H9 (cell line): Measurements from ENCODE around the gene MOV10L1. TPM values are rescaled to one million over a fixed set of nuclear protein-coding genes. Genes with fewer than 3 reads are reported as not detected.

ENCODE experiments used
- DNase-seq: peaks from one replicate; pipeline ENCODE4 v3.0.0-alpha.2; 2017
- H2AFZ ChIP-seq: one replicate; pipeline ENCODE4 v1.6.1; 2013; ENCODE audit warnings: mild to moderate bottlenecking, low read length, control low read depth, moderate library complexity
- H2AK5ac ChIP-seq: 2 replicates; pipeline ENCODE4 v1.6.1; 2013; ENCODE audit warnings: low read length, control low read depth, mixed read lengths; ENCODE audit not compliant: insufficient read length
- H2BK120ac ChIP-seq: one replicate; pipeline ENCODE4 v1.6.1; 2013; ENCODE audit warnings: low read depth, mild to moderate bottlenecking, low read length, control low read depth, inconsistent platforms; ENCODE audit not compliant: poor library complexity, severe bottlenecking
- H2BK12ac ChIP-seq: 2 replicates; pipeline ENCODE4 v1.6.1; 2013; ENCODE audit warnings: low read length, control low read depth, mixed read lengths, low read depth; ENCODE audit not compliant: insufficient read length
- H2BK15ac ChIP-seq: 2 replicates; pipeline ENCODE4 v1.6.1; 2013; ENCODE audit warnings: low read depth, low read length, control low read depth
- H2BK20ac ChIP-seq: one replicate; pipeline ENCODE4 v1.6.1; 2013; ENCODE audit warnings: low read depth, mild to moderate bottlenecking, low read length, control low read depth, inconsistent platforms; ENCODE audit not compliant: poor library complexity, severe bottlenecking
- H2BK5ac ChIP-seq: 2 replicates; pipeline ENCODE4 v1.6.1; 2013; ENCODE audit warnings: low read length, control low read depth, mixed read lengths; ENCODE audit not compliant: insufficient read length
- H3K14ac ChIP-seq: 2 replicates; pipeline ENCODE4 v1.6.1; 2013; ENCODE audit warnings: low read length, control low read depth; ENCODE audit not compliant: insufficient read depth
- H3K18ac ChIP-seq: 2 replicates; pipeline ENCODE4 v1.6.1; 2013; ENCODE audit warnings: low read depth, mild to moderate bottlenecking, mixed read lengths, low read length, control low read depth; ENCODE audit not compliant: insufficient read length
- H3K23ac ChIP-seq: 2 replicates; pipeline ENCODE4 v1.6.1; 2013; ENCODE audit warnings: low read length, control low read depth, mixed read lengths, low read depth; ENCODE audit not compliant: insufficient read length
- H3K23me2 ChIP-seq: 2 replicates; pipeline ENCODE4 v1.6.1; 2013; ENCODE audit warnings: low read depth, mild to moderate bottlenecking, mixed read lengths, low read length, control low read depth; ENCODE audit not compliant: insufficient read length, poor library complexity, severe bottlenecking
- H3K27ac ChIP-seq: 2 replicates; pipeline ENCODE4 v1.5.1; 2013; ENCODE audit warnings: low read length, control low read depth, mixed read lengths, low read depth; ENCODE audit not compliant: insufficient read length
- H3K27me3 ChIP-seq: 2 replicates; pipeline ENCODE4 v1.6.1; 2013; ENCODE audit warnings: low read length, control low read depth, inconsistent platforms; ENCODE audit not compliant: insufficient read depth
- H3K4ac ChIP-seq: 2 replicates; pipeline ENCODE4 v1.6.1; 2013; ENCODE audit warnings: low read depth, mild to moderate bottlenecking, control low read depth, inconsistent platforms, low read length, moderate library complexity
- H3K4me1 ChIP-seq: 2 replicates; pipeline ENCODE4 v1.6.1; 2013; ENCODE audit warnings: low read length, control low read depth, inconsistent platforms; ENCODE audit not compliant: insufficient read depth
- H3K4me2 ChIP-seq: 2 replicates; pipeline ENCODE4 v1.6.1; 2013; ENCODE audit warnings: low read length, control low read depth, mixed read lengths; ENCODE audit not compliant: insufficient read length, insufficient read depth
- H3K56ac ChIP-seq: 2 replicates; pipeline ENCODE4 v1.6.1; 2013; ENCODE audit warnings: low read depth, mild to moderate bottlenecking, mixed read lengths, low read length, control low read depth; ENCODE audit not compliant: insufficient read length
- H3K79me1 ChIP-seq: 2 replicates; pipeline ENCODE4 v1.6.1; 2013; ENCODE audit warnings: low read depth, mild to moderate bottlenecking, moderate library complexity, low read length, control low read depth, inconsistent platforms; ENCODE audit not compliant: insufficient read depth, poor library complexity, severe bottlenecking
- H3K79me2 ChIP-seq: 2 replicates; pipeline ENCODE4 v1.6.1; 2013; ENCODE audit warnings: low read length, control low read depth, inconsistent platforms; ENCODE audit not compliant: insufficient read depth
- H3K9ac ChIP-seq: 2 replicates; pipeline ENCODE4 v1.6.1; 2013; ENCODE audit warnings: low read length, control low read depth, mixed read lengths; ENCODE audit not compliant: insufficient read length; ENCODE audit errors: extremely low read depth
- H3K9me3 ChIP-seq: one replicate; pipeline ENCODE4 v1.6.1; 2013; ENCODE audit warnings: low read depth, low read length, inconsistent platforms; ENCODE audit not compliant: control insufficient read depth
- H3T11ph ChIP-seq: one replicate; pipeline ENCODE4 v1.6.1; 2013; ENCODE audit warnings: mild to moderate bottlenecking, low read length, control low read depth, inconsistent platforms
- H4K20me1 ChIP-seq: one replicate; pipeline ENCODE4 v1.6.1; 2013; ENCODE audit not compliant: control insufficient read depth, insufficient read length, insufficient read depth
- H4K5ac ChIP-seq: 2 replicates; pipeline ENCODE4 v1.6.1; 2013; ENCODE audit warnings: low read depth, mild to moderate bottlenecking, mixed read lengths, low read length, control low read depth; ENCODE audit not compliant: insufficient read length
- H4K8ac ChIP-seq: replicated peaks from 2 replicates; pipeline ENCODE4 v1.6.1; 2013; ENCODE audit warnings: low read length, control low read depth, mixed read lengths, low read depth; ENCODE audit not compliant: insufficient read length
- H4K91ac ChIP-seq: 2 replicates; pipeline ENCODE4 v1.6.1; 2013; ENCODE audit warnings: low read depth, mild to moderate bottlenecking, moderate library complexity, mixed read lengths, low read length, control low read depth; ENCODE audit not compliant: insufficient read length
- H3K27ac Mint-ChIP-seq, 3 experiments: 2 replicates in 2 of 3; 3 replicates in 1 of 3; pipeline ENCODE4 v1.8.0; 2020 to 2021; ENCODE audit warnings: mixed read lengths in 3 of 3, mild to moderate bottlenecking in 1 of 3, moderate library complexity in 1 of 3
- H3K27me3 Mint-ChIP-seq: 2 replicates; pipeline ENCODE4 v1.8.0; 2021; ENCODE audit warnings: low read depth, mild to moderate bottlenecking, moderate library complexity, mixed read lengths
- H3K36me3 Mint-ChIP-seq, 3 experiments: 2 replicates in 2 of 3; 3 replicates in 1 of 3; pipeline ENCODE4 v1.8.0; 2020 to 2021; ENCODE audit warnings: low read depth in 3 of 3, mixed read lengths in 3 of 3; ENCODE audit not compliant: insufficient read depth in 1 of 3
- H3K4me1 Mint-ChIP-seq, 2 experiments: 2 replicates each; pipeline ENCODE4 v1.8.0; 2020; ENCODE audit warnings: mixed read lengths in 2 of 2
- H3K4me3 Mint-ChIP-seq, 2 experiments: 2 replicates in 1 of 2; 3 replicates in 1 of 2; pipeline ENCODE4 v1.8.0; 2020 to 2021; ENCODE audit warnings: mild to moderate bottlenecking in 2 of 2, mixed read lengths in 2 of 2, moderate library complexity in 1 of 2
- H3K9me3 Mint-ChIP-seq, 2 experiments: 2 replicates in 1 of 2; 3 replicates in 1 of 2; pipeline ENCODE4 v1.8.0; 2020; ENCODE audit warnings: mild to moderate bottlenecking in 2 of 2, mixed read lengths in 2 of 2, moderate library complexity in 1 of 2
- WGBS: extraction: QIAGEN DNeasy Blood & Tissue Kit; methylation state at CpG from one replicate; pipeline ENCODE4 v1.1.7; 2013; ENCODE audit warnings: missing lambda C conversion rate, low lambda C conversion rate, mixed read lengths; ENCODE audit not compliant: insufficient read length; ENCODE audit errors: extremely low coverage; 5-methylcytosine and 5-hydroxymethylcytosine counted together
- total RNA-seq: library from RNA; stranded (reverse); gene quantifications from 2 replicates; pipeline ENCODE4 v1.2.1, GENCODE V29; 2021
- TF ChIP-seq, protein P1 (sequence below): fragments of 200-600 bp; sonication (generic); conservative IDR thresholded peaks from 3 replicates; pipeline ENCODE4 v1.8.0; 2021; ENCODE audit warnings: antibody characterized with exemption, mild to moderate bottlenecking

Gene MOV10L1
- total RNA-seq, 1 experiment from 2014 or later = not detected

DNA sequence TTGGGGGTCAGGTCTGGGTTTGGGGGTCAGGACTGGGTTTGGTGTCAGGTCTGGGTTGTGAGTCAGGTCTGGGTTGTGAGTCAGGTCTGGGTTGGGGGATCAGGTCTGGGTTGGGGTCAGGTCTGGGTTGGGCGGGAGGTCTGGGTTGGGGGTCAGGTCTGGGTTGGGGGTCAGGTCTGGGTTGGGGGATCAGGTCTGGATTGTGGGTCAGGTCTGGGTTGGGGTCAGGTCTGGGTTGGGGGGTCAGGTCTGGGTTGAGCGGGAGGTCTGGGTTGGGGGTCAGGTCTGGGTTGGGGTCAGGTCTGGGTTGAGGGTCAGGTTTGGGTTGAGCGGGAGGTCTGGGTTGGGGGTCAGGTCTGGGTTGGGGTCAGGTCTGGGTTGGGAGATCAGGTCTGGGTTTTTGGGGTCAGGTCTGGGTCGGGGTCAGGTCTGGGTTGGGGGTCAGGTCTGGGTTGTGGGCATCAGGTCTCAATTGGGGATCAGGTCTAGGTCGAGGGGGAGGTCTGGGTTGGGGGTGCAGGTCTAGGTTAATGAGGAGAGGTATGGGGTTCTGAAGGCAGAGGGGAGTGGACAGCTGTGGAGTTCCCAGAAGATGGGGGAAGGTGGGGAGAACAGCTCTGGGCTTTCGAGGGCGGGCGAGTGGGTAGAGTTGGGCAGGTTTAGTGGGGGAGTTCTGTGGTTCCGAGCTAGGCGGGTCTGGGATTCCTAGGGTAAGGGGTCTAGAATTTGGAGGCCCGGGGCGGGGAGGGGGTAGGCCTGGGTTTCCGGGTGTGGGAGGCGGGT is 32.3 kb upstream of the MOV10L1 start:
- Histone ChIP-seq H3K9ac (no peak overlapping the region), H2AFZ (no peak overlapping the region), H3K23ac (no peak overlapping the region), H4K5ac (no peak overlapping the region), H3K4ac (no peak overlapping the region), H3K9me3 (no peaks in the 10 kb centered on the region), H3K4me1 (no peaks in the 10 kb centered on the region; the same call in 1 of the 2 replicates), H4K8ac (no peak overlapping the region), H3K23me2 (peaks cover 10% of the 10 kb centered on the region), H2BK12ac (no peak overlapping the region), H3K27ac (no peak overlapping the region), H4K20me1 (no peaks in the 10 kb centered on the region), H2AK5ac (no peak overlapping the region), H3K56ac (no peak overlapping the region), H3K79me1 (no peaks in the 10 kb centered on the region), H4K91ac (no peak overlapping the region), H3K18ac (no peak overlapping the region), H3K14ac (no peak overlapping the region), H3K4me2 (peak overlapping the region; percentile 83), H2BK120ac (no peak overlapping the region), H2BK20ac (no peak overlapping the region), H3K27me3 (no peaks in the 10 kb centered on the region; the same call in 1 of the 2 replicates), H2BK5ac (no peak overlapping the region), H2BK15ac (no peak overlapping the region), H3K79me2 (no peaks in the 10 kb centered on the region), H3T11ph (no peak overlapping the region)
- no CpG with 5 or more reads among the region's 14 CpGs for WGBS
- H3K27ac Mint-ChIP-seq = no peak overlapping the region
- no peaks in the 10 kb centered on the region; a peak in 1 of 7 replicates for H3K36me3 Mint-ChIP-seq
- H3K9me3 Mint-ChIP-seq = peaks cover 5 to 9% of the 10 kb centered on the region in 2 experiments; a peak in 3 of 5 replicates
- peaks cover 9 to 12% of the 10 kb centered on the region in 2 experiments for H3K4me1 Mint-ChIP-seq
- DNase-seq = peak; percentile 15
- H3K4me3 Mint-ChIP-seq = peak overlapping the region; percentile 42 to 70
- H3K27me3 Mint-ChIP-seq = peaks cover 49% of the 10 kb centered on the region
- TF ChIP-seq, protein P1, sequence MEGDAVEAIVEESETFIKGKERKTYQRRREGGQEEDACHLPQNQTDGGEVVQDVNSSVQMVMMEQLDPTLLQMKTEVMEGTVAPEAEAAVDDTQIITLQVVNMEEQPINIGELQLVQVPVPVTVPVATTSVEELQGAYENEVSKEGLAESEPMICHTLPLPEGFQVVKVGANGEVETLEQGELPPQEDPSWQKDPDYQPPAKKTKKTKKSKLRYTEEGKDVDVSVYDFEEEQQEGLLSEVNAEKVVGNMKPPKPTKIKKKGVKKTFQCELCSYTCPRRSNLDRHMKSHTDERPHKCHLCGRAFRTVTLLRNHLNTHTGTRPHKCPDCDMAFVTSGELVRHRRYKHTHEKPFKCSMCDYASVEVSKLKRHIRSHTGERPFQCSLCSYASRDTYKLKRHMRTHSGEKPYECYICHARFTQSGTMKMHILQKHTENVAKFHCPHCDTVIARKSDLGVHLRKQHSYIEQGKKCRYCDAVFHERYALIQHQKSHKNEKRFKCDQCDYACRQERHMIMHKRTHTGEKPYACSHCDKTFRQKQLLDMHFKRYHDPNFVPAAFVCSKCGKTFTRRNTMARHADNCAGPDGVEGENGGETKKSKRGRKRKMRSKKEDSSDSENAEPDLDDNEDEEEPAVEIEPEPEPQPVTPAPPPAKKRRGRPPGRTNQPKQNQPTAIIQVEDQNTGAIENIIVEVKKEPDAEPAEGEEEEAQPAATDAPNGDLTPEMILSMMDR = no peak
